ENCODE data around the gene SH2D1B.

GRCh38 chr1:162417650-162418049, 5.7 kb upstream of the SH2D1B start:
- TF ChIP-seq CTCF (IDR thresholded peaks at IDR 0.05 in 2 of 3, conservative IDR thresholded peaks at IDR 0.05 in 1 of 3; ENCODE audit: control insufficient read depth in 2 of 3, extremely low read depth in 1 of 3, insufficient read depth in 1 of 3, low read depth in 3 of 3, low read length in 3 of 3) (no peak), ZZZ3 (IDR thresholded peaks at IDR 0.05; ENCODE audit: control insufficient read depth, insufficient read length, low read depth) (no peak), PAX8 (IDR thresholded peaks at IDR 0.05) (no peak), HDAC6 (IDR thresholded peaks at IDR 0.05; ENCODE audit: unreplicated experiment) (no peak), NR2F1 (conservative IDR thresholded peaks at IDR 0.05) (no peak), EZH2 (IDR thresholded peaks at IDR 0.05; ENCODE audit: borderline replicate concordance, control insufficient read depth, low read depth, low read length) (no peak), BCL11A (IDR thresholded peaks at IDR 0.05; ENCODE audit: low read depth, low read length) (no peak), POLR2A (IDR thresholded peaks at IDR 0.05; ENCODE audit: low read depth, low read length) (no peak), ZBTB4 (CRISPR knock-in tag; IDR thresholded peaks at IDR 0.05) (no peak)
- TF ChIP-seq, protein P1, sequence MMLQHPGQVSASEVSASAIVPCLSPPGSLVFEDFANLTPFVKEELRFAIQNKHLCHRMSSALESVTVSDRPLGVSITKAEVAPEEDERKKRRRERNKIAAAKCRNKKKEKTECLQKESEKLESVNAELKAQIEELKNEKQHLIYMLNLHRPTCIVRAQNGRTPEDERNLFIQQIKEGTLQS (IDR thresholded peaks at IDR 0.05; ENCODE audit: borderline replicate concordance, extremely low read depth, low read depth, low read length) = no peak
- TF ChIP-seq, protein P2, sequence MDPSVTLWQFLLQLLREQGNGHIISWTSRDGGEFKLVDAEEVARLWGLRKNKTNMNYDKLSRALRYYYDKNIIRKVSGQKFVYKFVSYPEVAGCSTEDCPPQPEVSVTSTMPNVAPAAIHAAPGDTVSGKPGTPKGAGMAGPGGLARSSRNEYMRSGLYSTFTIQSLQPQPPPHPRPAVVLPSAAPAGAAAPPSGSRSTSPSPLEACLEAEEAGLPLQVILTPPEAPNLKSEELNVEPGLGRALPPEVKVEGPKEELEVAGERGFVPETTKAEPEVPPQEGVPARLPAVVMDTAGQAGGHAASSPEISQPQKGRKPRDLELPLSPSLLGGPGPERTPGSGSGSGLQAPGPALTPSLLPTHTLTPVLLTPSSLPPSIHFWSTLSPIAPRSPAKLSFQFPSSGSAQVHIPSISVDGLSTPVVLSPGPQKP (IDR thresholded peaks at IDR 0.05; ENCODE audit: low read depth, low read length) = no peak
- TF ChIP-seq, protein P3, sequence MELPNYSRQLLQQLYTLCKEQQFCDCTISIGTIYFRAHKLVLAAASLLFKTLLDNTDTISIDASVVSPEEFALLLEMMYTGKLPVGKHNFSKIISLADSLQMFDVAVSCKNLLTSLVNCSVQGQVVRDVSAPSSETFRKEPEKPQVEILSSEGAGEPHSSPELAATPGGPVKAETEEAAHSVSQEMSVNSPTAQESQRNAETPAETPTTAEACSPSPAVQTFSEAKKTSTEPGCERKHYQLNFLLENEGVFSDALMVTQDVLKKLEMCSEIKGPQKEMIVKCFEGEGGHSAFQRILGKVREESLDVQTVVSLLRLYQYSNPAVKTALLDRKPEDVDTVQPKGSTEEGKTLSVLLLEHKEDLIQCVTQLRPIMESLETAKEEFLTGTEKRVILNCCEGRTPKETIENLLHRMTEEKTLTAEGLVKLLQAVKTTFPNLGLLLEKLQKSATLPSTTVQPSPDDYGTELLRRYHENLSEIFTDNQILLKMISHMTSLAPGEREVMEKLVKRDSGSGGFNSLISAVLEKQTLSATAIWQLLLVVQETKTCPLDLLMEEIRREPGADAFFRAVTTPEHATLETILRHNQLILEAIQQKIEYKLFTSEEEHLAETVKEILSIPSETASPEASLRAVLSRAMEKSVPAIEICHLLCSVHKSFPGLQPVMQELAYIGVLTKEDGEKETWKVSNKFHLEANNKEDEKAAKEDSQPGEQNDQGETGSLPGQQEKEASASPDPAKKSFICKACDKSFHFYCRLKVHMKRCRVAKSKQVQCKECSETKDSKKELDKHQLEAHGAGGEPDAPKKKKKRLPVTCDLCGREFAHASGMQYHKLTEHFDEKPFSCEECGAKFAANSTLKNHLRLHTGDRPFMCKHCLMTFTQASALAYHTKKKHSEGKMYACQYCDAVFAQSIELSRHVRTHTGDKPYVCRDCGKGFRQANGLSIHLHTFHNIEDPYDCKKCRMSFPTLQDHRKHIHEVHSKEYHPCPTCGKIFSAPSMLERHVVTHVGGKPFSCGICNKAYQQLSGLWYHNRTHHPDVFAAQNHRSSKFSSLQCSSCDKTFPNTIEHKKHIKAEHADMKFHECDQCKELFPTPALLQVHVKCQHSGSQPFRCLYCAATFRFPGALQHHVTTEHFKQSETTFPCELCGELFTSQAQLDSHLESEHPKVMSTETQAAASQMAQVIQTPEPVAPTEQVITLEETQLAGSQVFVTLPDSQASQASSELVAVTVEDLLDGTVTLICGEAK (IDR thresholded peaks at IDR 0.05; ENCODE audit: borderline replicate concordance) = no peak
